ENCODE data around the gene ATP8A2.
"Not testable (repeated sequence)": the region's sequence is repeated elsewhere in the genome, so short reads cannot be mapped to it uniquely, and the experiment has no call there.

Gene ATP8A2

DNA sequence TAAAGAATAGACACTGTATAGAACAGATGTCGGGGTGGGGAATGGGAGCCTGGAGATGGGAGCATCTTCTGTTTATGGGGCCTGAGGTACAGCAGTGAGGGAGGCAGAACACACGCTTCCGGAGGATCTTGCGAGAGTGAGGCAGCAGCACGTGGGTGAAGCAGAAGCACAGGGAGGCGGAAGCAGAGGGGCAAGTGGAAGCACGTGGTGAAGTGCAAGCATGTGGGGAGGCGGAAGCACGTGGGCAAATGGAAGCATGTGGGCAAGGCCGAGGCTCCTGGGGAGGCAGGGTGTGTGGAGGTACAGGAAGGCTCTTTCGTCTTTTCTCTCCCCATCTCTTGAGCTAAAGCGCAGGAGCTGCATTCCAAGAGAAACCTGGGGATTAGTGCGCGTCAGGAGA lies 198.4 kb downstream of the ATP8A2 start:
- no peak for DNase-seq

DNA sequence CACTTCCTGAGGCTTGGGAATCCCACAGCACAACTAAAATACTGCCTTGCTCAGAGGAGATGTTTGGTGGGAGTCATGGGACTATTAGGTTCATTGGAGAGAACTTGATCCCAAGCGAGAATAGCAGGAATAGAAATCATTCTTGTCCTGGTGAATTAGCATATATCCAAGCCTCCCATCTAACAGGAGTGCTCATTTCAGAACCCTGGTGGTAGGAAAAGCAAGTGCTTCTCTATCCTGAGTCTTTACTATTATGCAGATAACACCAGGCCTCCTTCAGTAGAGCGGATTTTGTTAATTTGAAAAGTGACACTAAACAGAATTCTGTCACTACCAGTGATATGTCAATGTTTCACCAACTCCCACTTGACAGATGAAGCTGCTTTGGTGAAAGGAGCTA lies 199.5 kb downstream of the ATP8A2 start:
- DNase-seq, result no peak

DNA sequence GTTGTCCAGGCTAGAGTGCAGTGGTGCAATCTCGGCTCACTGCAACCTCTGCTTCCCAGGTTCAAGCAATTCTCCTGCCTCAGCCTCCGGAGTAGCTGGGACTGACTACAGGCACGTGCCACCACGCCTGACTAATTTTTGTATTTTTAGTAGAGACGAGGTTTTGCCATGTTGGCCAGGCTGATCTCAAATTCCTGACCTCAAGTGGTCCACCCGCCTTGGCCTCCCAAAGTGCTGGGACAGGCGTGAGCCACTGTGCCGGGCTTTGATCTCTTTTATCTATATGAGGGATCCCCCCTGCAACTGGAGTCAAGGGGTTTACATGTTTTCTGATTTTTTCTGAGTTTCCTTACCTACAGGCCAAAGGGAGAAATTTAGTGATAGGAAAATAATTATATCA lies 200.4 kb downstream of the ATP8A2 start:
- DNase-seq, result not testable (repeated sequence)

DNA sequence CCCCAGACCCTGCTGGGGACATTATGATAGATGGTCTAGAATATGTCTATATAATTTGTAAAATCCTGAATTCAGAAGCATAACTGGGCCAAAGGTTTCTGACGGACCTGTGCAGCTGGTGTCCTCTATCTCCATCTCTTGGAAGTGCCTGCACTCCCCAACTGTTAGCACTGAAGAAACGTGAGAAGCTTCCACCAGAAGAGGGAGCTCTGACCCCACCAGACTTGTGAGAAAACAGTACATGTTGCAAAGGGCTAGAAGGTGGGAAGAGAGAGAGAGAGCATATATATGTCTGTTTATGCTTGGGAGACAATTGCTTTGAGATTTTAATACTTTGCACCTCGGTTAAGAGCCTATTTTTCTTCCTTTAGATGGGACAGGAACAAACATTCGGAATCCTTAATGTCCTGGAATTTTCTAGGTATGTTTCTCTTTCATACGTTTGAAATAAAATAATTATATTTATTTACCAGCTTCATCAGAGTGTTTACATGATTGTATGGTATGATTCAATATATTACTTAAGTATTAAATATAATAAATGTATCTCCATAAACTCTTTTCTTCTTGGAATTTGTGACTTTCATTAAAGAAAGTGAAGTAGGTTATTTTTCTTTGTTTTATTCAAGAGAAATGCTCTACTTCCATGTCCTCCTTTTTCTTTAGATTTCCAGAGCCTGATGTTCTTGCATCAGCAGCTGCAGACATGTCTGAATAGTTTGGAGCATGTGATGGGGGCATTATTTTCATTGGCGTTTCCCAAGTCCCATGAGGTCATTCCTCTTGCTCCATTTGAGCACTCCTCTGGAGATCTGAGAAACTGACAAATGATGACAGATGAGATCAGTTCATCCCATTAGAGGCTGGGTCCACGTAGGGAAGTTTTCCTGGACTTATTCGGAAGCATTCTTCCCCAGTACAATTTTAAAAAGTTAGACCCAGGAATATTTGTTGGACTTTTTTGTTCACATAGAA lies 202.9 kb downstream of the ATP8A2 start:
- DNase-seq, result peak; percentile 75

DNA sequence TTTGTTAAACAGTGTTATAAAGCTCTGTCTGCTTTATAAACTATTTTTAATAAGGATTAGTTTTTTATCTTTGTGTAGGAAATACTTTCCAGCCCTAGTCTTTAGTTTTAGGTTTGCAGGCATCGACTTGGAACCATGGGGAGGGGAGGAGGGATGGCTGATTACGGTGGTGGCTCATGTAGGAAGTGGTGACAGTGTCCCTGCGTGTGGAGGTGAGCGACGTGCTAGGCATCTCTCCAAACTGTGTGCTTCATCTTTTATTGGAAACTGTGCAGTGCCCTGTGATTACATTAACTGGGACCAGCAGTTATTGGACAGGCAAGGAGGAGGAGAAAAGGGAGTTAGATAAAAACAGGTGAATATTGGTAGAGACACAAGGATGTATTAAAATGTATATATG lies 203.8 kb downstream of the ATP8A2 start:
- DNase-seq, result no peak

DNA sequence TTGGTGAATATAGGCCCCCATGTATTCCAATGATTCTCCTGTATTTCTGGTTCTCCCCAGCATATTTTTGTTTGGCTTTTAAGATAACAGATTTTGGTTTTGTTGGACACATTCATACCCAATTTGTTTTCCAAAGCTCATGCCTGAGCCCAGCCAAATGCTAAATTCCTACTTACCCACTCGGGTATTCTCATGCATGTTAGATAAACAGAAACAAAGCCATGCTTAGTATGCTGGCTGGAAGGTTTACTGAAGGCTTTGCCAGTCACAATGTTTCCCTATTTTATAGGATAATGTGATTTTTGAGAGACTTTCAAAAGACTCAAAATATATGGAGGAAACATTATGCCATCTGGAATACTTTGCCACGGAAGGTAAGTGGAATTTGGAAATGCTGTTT lies 206.8 kb downstream of the ATP8A2 start:
- no peak for DNase-seq

DNA sequence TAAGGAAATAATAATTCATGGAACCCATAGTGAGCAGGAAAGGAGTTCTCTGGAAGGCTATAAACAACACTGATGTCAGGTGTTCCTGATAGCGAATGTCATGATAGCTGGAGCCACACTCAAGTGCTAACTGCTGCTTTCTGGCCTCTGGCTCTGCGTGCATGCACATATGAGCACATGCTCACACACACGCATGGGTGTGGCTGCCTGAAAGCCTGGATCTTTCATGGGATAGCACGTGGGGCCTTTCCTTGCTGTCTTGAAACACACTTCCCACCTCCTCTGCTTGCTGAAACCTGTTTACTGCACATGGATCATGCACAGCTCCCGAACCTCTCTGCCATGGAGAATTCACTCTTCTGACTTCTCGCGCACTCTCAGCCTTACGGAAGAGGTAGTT lies 207.4 kb downstream of the ATP8A2 start:
- DNase-seq, result no peak

DNA sequence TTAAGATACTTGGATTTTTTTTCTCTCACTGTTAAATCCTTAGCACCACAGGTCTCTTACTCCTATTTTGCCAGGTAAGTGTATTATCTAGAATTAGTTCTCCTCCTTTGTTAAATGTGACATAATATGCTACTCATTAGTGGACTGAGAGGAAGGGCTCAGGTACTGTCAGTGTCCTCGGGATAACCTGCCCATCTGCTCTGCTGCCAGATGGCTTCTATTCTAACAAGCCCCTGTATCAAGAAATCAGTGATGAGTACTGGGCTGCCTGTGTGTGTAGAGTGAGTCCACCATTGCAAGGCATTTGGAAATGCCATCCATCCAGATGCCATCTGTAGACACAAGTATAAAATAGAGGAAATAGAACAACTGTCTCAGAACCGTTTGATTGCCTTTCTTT lies 209.6 kb downstream of the ATP8A2 start:
- no peak for DNase-seq

DNA sequence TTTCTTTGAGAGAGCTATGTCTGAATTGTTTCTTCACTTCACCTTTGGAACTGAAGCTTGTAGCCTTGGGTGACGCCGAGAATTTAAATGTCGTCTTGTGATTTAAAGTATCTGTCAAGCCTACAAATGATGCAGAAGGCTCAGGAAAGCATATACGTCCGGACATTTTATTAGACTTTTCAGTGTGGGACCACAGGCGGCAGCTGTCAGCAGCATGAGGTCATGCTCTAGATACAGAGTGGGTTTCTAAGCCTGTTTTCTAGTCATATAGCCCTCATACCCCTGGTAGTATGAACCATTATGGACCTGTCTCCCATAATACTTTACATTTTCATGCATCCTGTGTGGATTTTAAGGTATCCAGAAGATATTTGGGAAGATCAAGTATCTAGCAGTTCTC lies 212.3 kb downstream of the ATP8A2 start:
- DNase-seq, result no peak

DNA sequence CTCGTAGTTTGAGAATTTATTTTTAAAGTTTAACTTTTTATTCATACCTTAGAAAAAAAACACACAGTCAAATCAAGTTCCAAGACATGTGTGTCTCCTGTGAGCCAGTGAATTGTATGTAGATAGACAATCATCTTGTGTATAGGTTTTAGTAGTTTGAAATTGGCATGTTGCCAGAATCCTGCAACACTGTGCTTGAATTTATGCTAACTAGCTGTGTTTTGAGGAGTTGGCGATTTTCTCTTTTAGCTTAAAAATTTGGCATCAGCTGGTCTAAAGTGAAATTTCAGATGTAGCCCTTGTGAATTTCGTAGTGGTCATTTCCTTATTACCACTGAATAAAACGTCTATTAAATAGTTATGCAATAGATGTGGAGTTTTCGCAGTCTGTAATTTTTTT lies 213.2 kb downstream of the ATP8A2 start:
- DNase-seq, result no peak

DNA sequence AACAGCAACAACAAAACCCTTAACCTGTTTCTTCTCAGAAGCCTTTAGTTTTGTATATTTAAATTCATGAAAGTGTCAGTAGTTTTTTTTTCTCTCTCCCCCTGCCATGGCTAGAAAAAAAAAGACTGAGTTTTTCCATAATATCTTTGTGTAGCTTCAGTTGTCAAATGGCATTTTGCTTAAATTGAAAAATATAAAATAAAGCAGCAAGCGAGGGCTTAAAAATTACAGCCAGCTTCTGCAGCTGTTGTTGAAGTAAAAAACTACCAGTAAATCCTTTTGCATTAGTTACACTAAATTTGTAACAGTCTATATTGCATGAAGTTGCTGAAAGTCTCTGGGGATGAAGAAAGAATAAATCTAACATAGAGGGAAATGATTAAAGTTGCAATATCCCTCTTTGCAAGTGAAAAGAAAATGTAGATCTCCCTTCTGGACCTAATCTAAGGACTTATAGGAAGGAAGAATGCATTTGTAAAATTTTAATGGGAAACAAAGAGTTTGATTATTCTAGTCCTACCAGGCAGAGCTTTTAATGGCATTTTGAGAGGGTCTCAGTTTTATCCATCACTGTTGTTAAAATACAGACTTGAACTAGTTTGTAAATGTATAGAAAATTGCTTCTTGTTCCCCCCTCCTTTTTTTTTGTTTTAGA lies 215.7 kb downstream of the ATP8A2 start:
- no peak for DNase-seq

DNA sequence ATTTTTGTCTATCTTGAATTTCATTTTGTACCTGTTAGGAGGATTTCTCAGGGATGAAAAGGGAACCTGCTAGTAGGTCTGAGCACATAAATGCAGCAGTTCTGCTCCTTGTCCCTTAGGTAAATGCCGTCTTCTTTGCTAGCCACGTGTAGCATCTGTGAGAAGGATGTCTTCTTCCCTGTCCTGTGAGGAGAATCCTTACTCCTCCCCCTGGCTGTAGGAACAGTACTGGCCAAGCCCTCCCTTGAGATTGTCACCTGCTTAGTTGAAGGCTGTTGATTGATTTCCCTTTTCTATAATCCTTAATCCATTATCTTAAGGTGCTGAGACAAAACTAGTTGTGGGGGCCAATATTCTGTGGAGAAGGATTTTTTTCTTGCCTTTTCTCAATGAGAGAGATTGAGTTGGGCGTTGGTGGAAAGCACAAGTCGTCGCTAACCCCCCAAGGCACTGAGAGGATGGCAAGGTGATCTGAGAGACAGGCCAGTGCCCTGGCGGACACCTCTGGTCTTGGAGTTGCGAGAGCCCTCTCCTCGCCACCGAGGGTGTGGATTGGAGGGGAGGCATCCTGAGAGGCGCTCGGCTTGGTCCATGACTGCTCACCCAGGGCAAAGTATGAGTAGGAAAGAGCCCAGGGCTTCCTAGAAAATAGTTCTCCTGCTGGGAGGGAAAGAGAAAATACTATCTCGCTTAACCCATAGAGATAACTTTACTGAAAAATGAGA lies 216.7 kb downstream of the ATP8A2 start:
- no peak for DNase-seq

DNA sequence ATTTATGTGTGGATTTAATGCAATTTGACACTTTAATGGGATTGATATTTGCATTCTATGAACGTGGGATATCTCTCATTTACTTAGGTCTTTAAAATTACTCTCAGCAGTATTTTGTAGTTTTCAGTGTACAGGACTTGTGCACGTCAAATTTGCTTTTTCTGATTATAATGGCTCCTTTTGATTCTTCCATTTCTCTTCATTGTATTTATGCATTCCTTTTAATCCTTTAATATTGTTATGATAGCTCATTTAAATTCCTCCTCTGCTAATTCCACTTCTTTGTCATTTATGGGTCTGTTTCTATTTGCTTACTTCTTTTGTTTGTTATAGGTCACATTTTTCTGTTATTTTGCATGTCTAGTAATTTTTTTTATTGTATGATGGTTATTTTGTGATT lies 226.6 kb downstream of the ATP8A2 start:
- no peak for DNase-seq

DNA sequence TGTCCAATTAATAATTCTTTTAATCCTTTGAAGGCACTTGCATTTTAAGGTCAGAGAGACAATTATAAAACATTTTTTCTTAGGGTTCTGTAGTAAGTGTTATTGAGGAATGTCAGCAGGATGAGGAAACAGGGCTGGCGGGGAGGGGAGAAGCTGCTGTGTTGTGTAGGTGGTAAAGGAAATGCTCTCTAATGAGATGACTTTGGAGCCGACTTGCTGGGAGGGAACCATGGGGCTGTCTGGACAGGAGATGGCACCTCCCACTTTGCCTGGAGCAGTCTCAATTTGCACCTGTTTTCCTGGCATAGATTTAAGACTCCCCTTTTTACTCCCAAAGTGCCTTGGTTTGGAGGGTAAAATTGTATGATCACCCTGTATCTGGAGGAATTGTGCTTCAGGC lies 230.4 kb downstream of the ATP8A2 start:
- no peak for DNase-seq

DNA sequence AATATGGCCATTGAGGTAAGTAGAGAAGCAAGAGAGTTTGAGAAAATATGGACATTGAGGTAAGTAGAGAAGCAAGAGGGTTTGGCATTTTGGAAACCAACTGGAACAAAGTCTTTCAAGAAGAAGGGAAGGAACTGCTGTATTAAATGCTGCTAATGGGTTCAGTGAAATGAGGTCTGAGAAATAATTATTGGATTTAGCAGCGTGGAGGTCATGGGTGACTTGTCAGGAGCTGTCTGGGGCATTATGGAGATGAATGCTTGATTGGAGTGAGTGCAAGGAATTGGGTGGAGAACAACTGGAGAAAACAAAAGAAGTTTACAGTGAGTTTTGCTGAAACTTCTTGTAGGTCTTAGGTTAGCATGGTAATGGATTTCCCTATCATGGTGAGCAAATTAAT lies 232.3 kb downstream of the ATP8A2 start:
- no peak for DNase-seq

DNA sequence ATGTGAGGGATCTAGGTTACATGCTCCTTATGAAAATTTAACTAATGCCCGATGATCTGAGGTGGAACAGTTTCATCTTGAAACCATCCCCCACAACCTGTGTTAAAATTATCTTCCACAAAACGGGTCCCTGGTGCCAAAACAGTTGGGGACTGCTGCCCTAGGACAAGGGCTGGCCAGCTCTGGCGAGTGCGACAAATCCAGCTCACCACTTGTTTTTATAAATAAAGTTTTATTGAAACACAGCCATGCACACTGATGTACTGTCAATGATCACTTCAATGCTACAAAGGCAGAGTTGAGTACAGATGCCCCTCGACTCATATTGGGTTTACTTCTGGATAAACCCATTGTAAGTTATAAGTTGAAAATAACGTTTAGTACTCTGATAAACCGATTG lies 235.3 kb downstream of the ATP8A2 start:
- DNase-seq, result no peak

DNA sequence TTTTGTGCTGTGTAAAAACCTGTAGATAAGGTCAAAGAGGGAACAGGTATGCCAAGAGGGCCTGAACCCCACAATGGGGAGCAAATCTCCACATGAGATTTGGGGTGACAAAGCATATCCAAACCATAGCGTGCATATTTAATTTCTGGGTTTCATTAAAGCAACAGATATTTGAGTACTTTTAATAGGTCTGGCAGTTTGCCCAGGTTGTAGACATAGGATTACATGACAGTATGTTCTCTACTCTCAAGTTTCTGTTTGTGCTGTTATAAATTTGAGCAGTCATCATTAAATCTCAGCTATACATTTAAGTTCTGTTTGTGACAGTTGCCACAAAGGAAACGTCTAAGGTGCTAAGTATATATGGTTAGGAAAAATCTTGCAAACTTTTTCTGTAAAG lies 236.4 kb downstream of the ATP8A2 start:
- no peak for DNase-seq

DNA sequence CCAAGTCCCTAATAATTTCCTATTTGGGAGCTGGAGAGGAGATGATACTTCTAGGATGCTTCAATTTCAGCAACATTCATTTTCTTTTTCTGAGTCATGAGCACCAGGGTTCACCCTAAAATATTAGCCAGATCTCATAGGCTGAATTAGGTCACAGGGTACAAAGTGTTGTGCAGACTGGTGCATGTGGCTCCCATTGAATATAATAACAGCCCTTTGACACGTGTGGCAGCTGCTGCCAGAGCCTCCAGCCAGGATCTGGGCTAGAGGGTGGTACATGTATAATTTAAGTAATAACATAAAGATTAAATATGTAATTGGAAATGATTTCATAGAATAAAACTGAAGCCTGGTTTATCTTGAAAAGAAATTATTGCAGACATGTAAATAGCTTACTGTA lies 244.9 kb downstream of the ATP8A2 start:
- no peak for DNase-seq

DNA sequence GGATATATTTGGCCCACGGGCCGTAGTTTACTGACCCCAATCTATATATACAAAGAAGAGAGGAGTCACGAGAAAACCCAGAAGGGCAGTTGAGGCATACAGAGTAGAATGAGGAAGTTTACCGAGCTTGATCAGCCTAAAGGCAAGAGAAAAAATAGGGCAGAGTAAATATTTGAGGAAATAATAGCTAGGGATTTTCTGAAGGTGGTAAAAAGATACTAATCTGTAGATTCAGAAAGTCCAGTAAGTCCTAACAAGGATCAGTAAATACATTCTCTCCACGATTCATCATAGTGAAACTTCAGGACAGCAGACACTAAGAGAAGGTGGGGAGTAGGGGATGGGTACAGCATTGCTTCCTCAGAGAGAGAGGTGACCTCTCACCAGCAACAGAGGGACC lies 248.1 kb downstream of the ATP8A2 start:
- no peak for DNase-seq

DNA sequence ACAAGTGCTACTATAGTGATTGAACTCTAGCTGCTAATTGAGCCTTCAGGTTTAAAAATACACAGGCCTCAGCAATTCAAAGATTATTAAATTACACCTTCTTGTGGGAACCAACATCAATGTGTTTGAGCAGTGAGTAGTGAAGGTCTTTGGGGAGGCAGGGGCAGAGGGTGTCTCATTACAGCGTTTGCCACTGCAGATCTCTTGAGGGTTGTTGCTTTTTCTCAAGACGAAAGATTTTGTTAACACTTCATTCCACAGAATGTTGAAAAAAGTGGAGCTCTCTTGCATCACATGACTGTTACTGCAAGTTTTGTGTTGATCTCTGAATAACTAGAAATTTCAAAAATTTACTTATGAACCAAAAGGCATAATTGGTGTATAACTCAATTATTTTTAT lies 253.6 kb downstream of the ATP8A2 start:
- no peak for DNase-seq

DNA sequence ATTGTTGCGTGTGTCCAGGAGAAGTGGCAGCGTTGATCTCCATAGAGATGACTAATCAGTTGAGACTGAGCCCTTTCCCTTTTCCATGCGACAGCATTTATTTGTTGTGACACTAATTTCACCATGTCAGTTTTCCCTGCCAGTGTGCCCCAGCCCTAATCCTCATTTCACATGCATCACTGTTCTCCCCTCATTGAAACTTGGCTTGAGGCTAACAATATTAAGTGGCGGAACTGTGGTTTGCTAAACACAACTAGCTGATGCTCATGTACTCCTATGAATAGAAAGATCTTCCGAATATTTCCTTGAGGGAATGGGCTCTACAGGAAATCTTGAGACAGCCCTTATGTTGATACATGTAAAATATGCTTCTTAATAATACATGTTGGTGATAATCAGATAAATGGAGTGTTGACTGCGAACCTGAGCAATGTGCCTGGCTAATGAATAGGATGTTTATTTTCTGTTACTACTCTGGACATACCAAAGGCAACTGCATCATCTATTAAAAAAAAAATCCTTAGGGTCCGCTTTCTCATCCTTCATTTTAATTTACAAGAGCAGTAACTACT lies 258.6 kb downstream of the ATP8A2 start:
- no peak for DNase-seq

DNA sequence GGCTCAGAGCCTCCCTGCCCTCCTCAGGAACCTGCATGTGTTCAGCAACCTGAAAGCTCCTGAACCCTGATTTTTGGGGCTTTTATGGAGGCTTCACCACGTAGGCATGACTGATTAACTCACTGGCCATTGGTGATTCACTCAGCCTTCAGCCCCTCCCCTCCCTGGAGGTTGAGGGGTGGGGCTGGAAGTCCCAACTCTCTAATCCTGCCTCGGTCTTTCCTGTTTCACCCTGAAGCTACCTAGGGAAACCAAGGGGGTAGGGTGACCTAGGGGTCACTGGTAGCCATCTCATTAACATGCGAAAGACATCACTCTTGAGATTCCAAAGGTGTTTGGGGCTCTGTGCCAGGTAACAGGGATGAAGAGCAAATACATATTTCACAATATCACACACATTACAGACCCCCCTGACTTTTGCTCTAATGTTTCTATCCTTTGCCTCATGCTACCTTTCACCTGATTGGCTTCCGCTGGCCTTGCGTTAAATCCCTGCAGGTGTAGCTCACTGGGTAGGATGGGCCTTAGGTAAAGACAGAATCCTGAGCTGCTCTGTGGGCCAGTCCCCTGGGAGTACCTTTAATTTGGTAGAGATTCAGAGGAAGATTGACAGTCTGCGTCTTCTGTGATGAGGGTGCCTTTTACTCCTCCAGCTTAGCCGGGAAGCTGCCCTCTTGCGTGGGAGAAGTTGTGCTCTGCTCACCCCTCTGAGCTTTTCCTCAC lies 260.6 kb downstream of the ATP8A2 start:
- DNase-seq, result no peak

DNA sequence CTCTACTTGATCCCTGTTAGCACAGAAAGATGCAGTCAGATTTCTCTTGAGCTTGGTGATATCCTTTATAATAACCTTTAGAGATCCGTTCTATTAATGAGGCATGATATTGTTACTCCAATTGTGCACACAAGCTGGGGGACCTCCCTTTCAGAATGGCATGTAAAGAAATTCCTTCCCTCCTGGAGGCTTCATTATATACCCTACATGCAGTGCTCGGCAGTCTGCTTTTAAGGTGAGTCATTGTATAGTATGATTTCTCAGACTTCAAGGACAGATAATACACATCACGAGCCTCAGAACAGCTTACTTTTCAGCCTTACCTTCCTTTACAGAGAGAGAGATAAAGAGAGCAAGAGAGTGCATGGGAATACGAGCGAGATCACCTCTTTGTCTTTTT lies 261.3 kb downstream of the ATP8A2 start:
- DNase-seq, result no peak
